ENCODE results near the gene PARVB. TPM values are rescaled to one million over a fixed set of nuclear protein-coding genes. Genes with fewer than 3 reads are reported as not detected.
"Not testable (repeated sequence)": the region's sequence is repeated elsewhere in the genome, so short reads cannot be mapped to it uniquely, and the experiment has no call there.

PARVB gene
- total RNA-seq, 4 donors from 2014 or later, result 6.6 to 144 (median 30.1) TPM

GRCh38 chr22:44108806-44109385 lies 84.8 kb downstream of the PARVB start:
- TF ChIP-seq EP300 (IDR thresholded peaks at IDR 0.05; ENCODE audit: low read depth) (no peak), CTCF (IDR thresholded peaks at IDR 0.05) (no peak), POLR2A (IDR thresholded peaks at IDR 0.05) (no peak), POLR2AphosphoS5 (IDR thresholded peaks at IDR 0.05) (no peak)
- in situ Hi-C loops (cut with MboI; ENCODE audit: low pct_ligation_motif_present in 1 of 4, low pct_unique_long_range_greater_than_20kb in 1 of 4, low sequenced_read_pairs in 3 of 4), result no loop called here
- no peak overlapping the region for H3K4me3 ChIP-seq
- DNase-seq, result no peak
- intact Hi-C loops (cut with DNase I; ENCODE audit: low total_unique reads), result no loop called here
- H3K27ac ChIP-seq, result no peak overlapping the region
- H3K4me1 ChIP-seq, result no peaks in the 10 kb centered on the region
- WGBS, 2 donors (ENCODE audit: low coverage in 1 of 2), result 74 to 75% methylated on average over 5 to 14 of the region's 14 CpGs
- no peaks in the 10 kb centered on the region for H3K27me3 ChIP-seq
- no peaks in the 10 kb centered on the region for H3K36me3 ChIP-seq
- no peaks in the 10 kb centered on the region for H3K9me3 ChIP-seq

- Histone ChIP-seq H3K4me1 (no peaks in the 10 kb centered on the region), H3K9me3 (no peaks in the 10 kb centered on the region), H3K4me3 (no peak overlapping the region), H3K27me3 (no peaks in the 10 kb centered on the region), H3K27ac (no peak overlapping the region), H3K36me3 (no peaks in the 10 kb centered on the region)
- 88 to 90% methylated on average over 4 of the region's 4 CpGs for WGBS, 2 donors (ENCODE audit: low coverage in 1 of 2)
- no peak for TF ChIP-seq EP300 (IDR thresholded peaks at IDR 0.05; ENCODE audit: low read depth)
- TF ChIP-seq POLR2A (IDR thresholded peaks at IDR 0.05), result no peak
- no peak for TF ChIP-seq POLR2AphosphoS5 (IDR thresholded peaks at IDR 0.05)
- no peak for TF ChIP-seq CTCF (IDR thresholded peaks at IDR 0.05)
- DNase-seq, result no peak
- in situ Hi-C loops (cut with MboI; ENCODE audit: low pct_ligation_motif_present in 1 of 4, low pct_unique_long_range_greater_than_20kb in 1 of 4, low sequenced_read_pairs in 3 of 4), result no loop called here
- intact Hi-C loops (cut with DNase I; ENCODE audit: low total_unique reads), result no loop called here
These were observed 85.3 kb downstream of the PARVB start for GRCh38 chr22:44109416-44109815.

GRCh38 chr22:44110656-44111055 lies 86.6 kb downstream of the PARVB start:
- H3K4me3 ChIP-seq; H3K27ac ChIP-seq; H3K27me3 ChIP-seq; DNase-seq; H3K9me3 ChIP-seq; intact Hi-C loops (cut with DNase I; ENCODE audit: low total_unique reads); in situ Hi-C loops (cut with MboI; ENCODE audit: low pct_ligation_motif_present in 1 of 4, low pct_unique_long_range_greater_than_20kb in 1 of 4, low sequenced_read_pairs in 3 of 4); H3K36me3 ChIP-seq; H3K4me1 ChIP-seq: not testable (repeated sequence)
- 94 to 100% methylated on average over 2 to 6 of the region's 6 CpGs for WGBS, 2 donors (ENCODE audit: low coverage in 1 of 2)

GRCh38 chr22:44111562-44112155 lies 87.6 kb downstream of the PARVB start:
- no peaks in the 10 kb centered on the region for H3K36me3 ChIP-seq
- H3K4me3 ChIP-seq, result no peak overlapping the region
- H3K27ac ChIP-seq, result no peak overlapping the region
- intact Hi-C loops (cut with DNase I; ENCODE audit: low total_unique reads), result no loop called here
- no peaks in the 10 kb centered on the region for H3K9me3 ChIP-seq
- no peak for DNase-seq
- H3K27me3 ChIP-seq, result no peaks in the 10 kb centered on the region
- WGBS, 2 donors (ENCODE audit: low coverage in 1 of 2), result 71 to 76% methylated on average over 4 to 9 of the region's 9 CpGs
- in situ Hi-C loops (cut with MboI; ENCODE audit: low pct_ligation_motif_present in 1 of 4, low pct_unique_long_range_greater_than_20kb in 1 of 4, low sequenced_read_pairs in 3 of 4), result no loop called here
- TF ChIP-seq CTCF (IDR thresholded peaks at IDR 0.05) (no peak), POLR2A (IDR thresholded peaks at IDR 0.05) (no peak), EP300 (IDR thresholded peaks at IDR 0.05; ENCODE audit: low read depth) (no peak), POLR2AphosphoS5 (IDR thresholded peaks at IDR 0.05) (no peak)
- no peaks in the 10 kb centered on the region for H3K4me1 ChIP-seq

- no peaks in the 10 kb centered on the region for H3K4me1 ChIP-seq
- WGBS, 2 donors (ENCODE audit: low coverage in 1 of 2), result 93 to 96% methylated on average over 4 to 11 of the region's 11 CpGs
- no peak overlapping the region for H3K4me3 ChIP-seq
- no peaks in the 10 kb centered on the region for H3K9me3 ChIP-seq
- intact Hi-C loops (cut with DNase I; ENCODE audit: low total_unique reads), result no loop called here
- no peak for DNase-seq
- TF ChIP-seq CTCF (IDR thresholded peaks at IDR 0.05) (no peak), EP300 (IDR thresholded peaks at IDR 0.05; ENCODE audit: low read depth) (no peak), POLR2AphosphoS5 (IDR thresholded peaks at IDR 0.05) (no peak), POLR2A (IDR thresholded peaks at IDR 0.05) (no peak)
- H3K27me3 ChIP-seq, result no peaks in the 10 kb centered on the region
- in situ Hi-C loops (cut with MboI; ENCODE audit: low pct_ligation_motif_present in 1 of 4, low pct_unique_long_range_greater_than_20kb in 1 of 4, low sequenced_read_pairs in 3 of 4), result no loop called here
- H3K36me3 ChIP-seq, result no peaks in the 10 kb centered on the region
- H3K27ac ChIP-seq, result no peak overlapping the region
These were observed 88.1 kb downstream of the PARVB start for GRCh38 chr22:44112191-44112590.
